ENCODE data around the gene ATP1A4.

- TF ChIP-seq POLR2A (IDR thresholded peaks at IDR 0.05; ENCODE audit: low read depth, low read length) (no peak), POLR2AphosphoS5 (IDR thresholded peaks at IDR 0.05; ENCODE audit: low read depth, low read length) (no peak)
These were observed 6.6 kb downstream of the ATP1A4 start for GRCh38 chr1:160158031-160158430.

Data from GM12892 (cell line).